ENCODE results near the gene ARHGEF28.

The ARHGEF28 gene

GRCh38 chr5:73615947-73616346, 10.0 kb upstream of the ARHGEF28 start:
- TF ChIP-seq CTCF (IDR thresholded peaks at IDR 0.05; ENCODE audit: insufficient read depth, low read length, poor library complexity, severe bottlenecking) = no peak
- DNase-seq (ENCODE audit: extremely low read depth, insufficient read length) = no peak
- H3K36me3 ChIP-seq (ENCODE audit: control insufficient read depth, insufficient read depth, low read length) = no peaks in the 10 kb centered on the region
- no peak overlapping the region for H3K4me3 ChIP-seq (replicated peaks; ENCODE audit: low read depth, low read length)
- H3K27me3 ChIP-seq (replicated peaks; ENCODE audit: control insufficient read depth, insufficient read depth, low read length) = no peaks in the 10 kb centered on the region

- DNase-seq (ENCODE audit: extremely low read depth, insufficient read length) = no peak
- no peak for TF ChIP-seq CTCF (IDR thresholded peaks at IDR 0.05; ENCODE audit: insufficient read depth, low read length, poor library complexity, severe bottlenecking)
- Histone ChIP-seq H3K4me3 (replicated peaks; ENCODE audit: low read depth, low read length) (no peak overlapping the region), H3K36me3 (ENCODE audit: control insufficient read depth, insufficient read depth, low read length) (no peaks in the 10 kb centered on the region), H3K27me3 (replicated peaks; ENCODE audit: control insufficient read depth, insufficient read depth, low read length) (no peaks in the 10 kb centered on the region)
These were observed 8.3 kb upstream of the ARHGEF28 start for GRCh38 chr5:73617510-73618279.

GRCh38 chr5:73619606-73620333, 6.2 kb upstream of the ARHGEF28 start:
- H3K4me3 ChIP-seq (replicated peaks; ENCODE audit: low read depth, low read length) = no peak overlapping the region
- DNase-seq (ENCODE audit: extremely low read depth, insufficient read length) = no peak
- no peaks in the 10 kb centered on the region for H3K36me3 ChIP-seq (ENCODE audit: control insufficient read depth, insufficient read depth, low read length)
- TF ChIP-seq CTCF (IDR thresholded peaks at IDR 0.05; ENCODE audit: insufficient read depth, low read length, poor library complexity, severe bottlenecking) = no peak
- no peaks in the 10 kb centered on the region for H3K27me3 ChIP-seq (replicated peaks; ENCODE audit: control insufficient read depth, insufficient read depth, low read length)

GRCh38 chr5:73620334-73620687, 5.7 kb upstream of the ARHGEF28 start:
- DNase-seq (ENCODE audit: extremely low read depth, insufficient read length) = no peak
- no peak for TF ChIP-seq CTCF (IDR thresholded peaks at IDR 0.05; ENCODE audit: insufficient read depth, low read length, poor library complexity, severe bottlenecking)
- Histone ChIP-seq H3K36me3 (ENCODE audit: control insufficient read depth, insufficient read depth, low read length) (no peaks in the 10 kb centered on the region), H3K4me3 (replicated peaks; ENCODE audit: low read depth, low read length) (no peak overlapping the region), H3K27me3 (replicated peaks; ENCODE audit: control insufficient read depth, insufficient read depth, low read length) (no peaks in the 10 kb centered on the region)

GRCh38 chr5:73623060-73623459, 2.9 kb upstream of the ARHGEF28 start:
- DNase-seq (ENCODE audit: extremely low read depth, insufficient read length) = no peak
- Histone ChIP-seq H3K36me3 (ENCODE audit: control insufficient read depth, insufficient read depth, low read length) (no peaks in the 10 kb centered on the region), H3K4me3 (replicated peaks; ENCODE audit: low read depth, low read length) (no peak overlapping the region), H3K27me3 (replicated peaks; ENCODE audit: control insufficient read depth, insufficient read depth, low read length) (no peaks in the 10 kb centered on the region; the same call in 1 of the 2 replicates)
- TF ChIP-seq CTCF (IDR thresholded peaks at IDR 0.05; ENCODE audit: insufficient read depth, low read length, poor library complexity, severe bottlenecking) = no peak

Data from GM06990 (cell line).